Gastrocnemius medialis (tissue), 4 donors: ENCODE data around the gene NPHS1. TPM values are rescaled to one million over a fixed set of nuclear protein-coding genes. Genes with fewer than 3 reads are reported as not detected.

Experiments used
- ATAC-seq, 2 donors: fragments of 150-250 bp; one replicate each; pipeline ENCODE4 v1.9.1; 2016
- DNase-seq, 2 donors: peaks; one replicate each; pipeline ENCODE4 v3.0.0-alpha.2; 2019
- H3K27ac ChIP-seq, 4 donors: fragments of 200-600 bp; sonication (generic); 1 replicate in 1 of 4; 2 replicates in 3 of 4; pipeline ENCODE4 v1.5.1; 2016 to 2018; ENCODE audit warnings: mild to moderate bottlenecking in 2 of 4, moderate library complexity in 1 of 4
- H3K27me3 ChIP-seq, 3 donors: fragments of 200-600 bp; sonication (generic) in 2 of 3; 1 replicate in 1 of 3; 2 replicates in 2 of 3; pipeline versions ENCODE4 v1.5.1 to v1.6.0; 2016 to 2019; ENCODE audit warnings: mild to moderate bottlenecking in 1 of 3, moderate library complexity in 1 of 3
- H3K36me3 ChIP-seq, 2 donors: fragments of 200-600 bp; sonication (generic) in 1 of 2; one replicate each; pipeline ENCODE4 v1.5.1; 2017 to 2018
- H3K4me1 ChIP-seq, 2 donors: fragments of 200-600 bp; sonication (generic) in 1 of 2; one replicate each; pipeline ENCODE4 v1.5.1; 2016 to 2017; ENCODE audit warnings: mild to moderate bottlenecking in 2 of 2
- H3K4me3 ChIP-seq, 4 donors: fragments of 200-600 bp; sonication (generic) in 3 of 4; 1 replicate in 1 of 4; 2 replicates in 3 of 4; pipeline ENCODE4 v1.5.1; 2016 to 2019; ENCODE audit warnings: mild to moderate bottlenecking in 2 of 4
- H3K9me3 ChIP-seq, 3 donors: fragments of 200-600 bp; sonication (generic) in 2 of 3; 1 replicate in 1 of 3; 2 replicates in 2 of 3; pipeline ENCODE4 v1.5.1; 2016 to 2019
- CTCF ChIP-seq, 5 experiments: fragments of 450-650 bp in 3 of 5; fragments of 200-600 bp in 2 of 5; sonication (generic) in 2 of 5; IDR thresholded peaks in 4 of 5; conservative IDR thresholded peaks in 1 of 5; 1 replicate in 4 of 5; 2 replicates in 1 of 5; pipeline ENCODE4 v1.5.1; 2016 to 2019; ENCODE audit warnings: antibody characterized with exemption in 5 of 5, mild to moderate bottlenecking in 3 of 5, moderate library complexity in 3 of 5
- POLR2A ChIP-seq, 2 donors: fragments of 450-650 bp; IDR thresholded peaks; one replicate each; pipeline ENCODE4 v1.6.1; 2017; ENCODE audit warnings: antibody characterized with exemption in 2 of 2, mild to moderate bottlenecking in 2 of 2, moderate library complexity in 2 of 2
- in situ Hi-C, 4 donors: fragments of 200-750 bp; cut with MboI; loops; one replicate each; pipeline versions ENCODE4 v1.15.0 to v1.8.0; 2017; ENCODE audit warnings: low sequenced_read_pairs in 4 of 4
- intact Hi-C: fragments of 100-400 bp; cut with DNase I; formaldehyde crosslinking; loops from one replicate; pipeline ENCODE4 v1.15.1; 2023; ENCODE audit warnings: low total_unique reads
- total RNA-seq, 4 donors: library from RNA; depleted of rRNA; stranded (reverse); fragments of >200 nt; gene quantifications; one replicate each; pipeline versions ENCODE4 v1.1.0 to v1.2.3, GENCODE V29; 2016

Gene NPHS1
- total RNA-seq, 4 donors from 2014 or later, result not detected

DNA sequence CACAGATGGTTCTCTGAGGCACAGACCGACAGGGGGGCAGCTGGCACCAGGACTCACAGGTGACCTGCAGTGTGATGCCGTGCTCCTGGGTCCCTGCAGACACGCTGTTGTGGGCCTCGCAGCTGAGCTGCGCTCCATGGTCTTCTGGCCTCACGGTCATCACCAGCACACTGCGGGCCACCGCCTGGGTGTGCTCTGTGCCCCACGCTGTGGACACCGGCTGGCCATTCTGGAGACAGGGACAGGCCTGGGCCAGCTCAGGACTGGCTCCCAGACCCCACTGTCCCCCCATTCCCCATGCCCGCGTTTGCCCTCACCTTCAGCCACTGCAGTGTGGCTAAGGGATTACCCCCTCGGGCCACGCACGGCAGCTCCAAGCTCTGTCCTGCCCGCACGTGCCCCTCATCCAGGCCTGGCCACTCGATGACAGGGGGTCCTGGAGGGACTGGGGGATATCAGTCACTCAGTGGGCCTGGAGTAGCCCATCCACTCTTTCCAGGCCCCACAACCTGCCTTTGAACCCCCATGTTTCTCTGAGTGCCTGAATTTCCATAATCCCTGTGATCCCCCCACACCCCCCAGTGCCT lies 3.3 kb downstream of the NPHS1 start:
- H3K27me3 ChIP-seq, result peaks cover 54 to 67% (median 64%) of the 10 kb centered on the region in 3 donors
- ATAC-seq (no peak), DNase-seq (no peak)
- H3K9me3 ChIP-seq, result no peaks in the 10 kb centered on the region
- no peaks in the 10 kb centered on the region for H3K36me3 ChIP-seq
- peaks cover 0 to 3% of the 10 kb centered on the region in 2 donors for H3K4me1 ChIP-seq
- H3K4me3 ChIP-seq, result no peak overlapping the region
- intact Hi-C loops, result no loop called here
- in situ Hi-C loops, result no loop called here
- no peak overlapping the region for H3K27ac ChIP-seq
- TF ChIP-seq CTCF (IDR thresholded peaks at IDR 0.05 in 4 of 5, conservative IDR thresholded peaks at IDR 0.05 in 1 of 5), result no peak
- TF ChIP-seq POLR2A (IDR thresholded peaks at IDR 0.05), result no peak

DNA sequence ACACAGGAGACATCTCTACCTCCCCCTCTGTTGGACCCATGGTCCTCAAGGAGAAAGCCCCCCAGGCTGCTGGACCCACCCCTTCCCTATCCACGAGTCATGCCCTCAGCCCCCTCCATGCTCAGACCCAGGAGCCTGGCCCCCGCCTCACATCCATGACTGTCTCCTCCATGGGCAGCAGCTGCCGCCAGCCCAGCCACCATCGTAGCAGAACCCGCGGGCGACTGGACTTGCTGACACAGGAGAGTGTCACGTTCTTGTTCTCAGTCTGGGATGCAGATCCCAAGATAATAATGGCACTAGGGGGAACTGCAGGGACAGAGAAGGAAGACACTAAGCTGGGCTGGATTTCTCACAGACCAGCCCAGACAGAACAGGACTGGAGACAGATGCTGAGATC lies 3.8 kb downstream of the NPHS1 start:
- no peak for TF ChIP-seq CTCF (IDR thresholded peaks at IDR 0.05 in 4 of 5, conservative IDR thresholded peaks at IDR 0.05 in 1 of 5)
- no peak for TF ChIP-seq POLR2A (IDR thresholded peaks at IDR 0.05)
- no peak for DNase-seq
- in situ Hi-C loops (no loop called here), intact Hi-C loops (no loop called here)
- H3K9me3 ChIP-seq, result no peaks in the 10 kb centered on the region
- peaks cover 59 to 71% (median 66%) of the 10 kb centered on the region in 3 donors for H3K27me3 ChIP-seq
- H3K4me3 ChIP-seq, result no peak overlapping the region
- H3K4me1 ChIP-seq, result peaks cover 0 to 3% of the 10 kb centered on the region in 2 donors
- H3K36me3 ChIP-seq, result no peaks in the 10 kb centered on the region
- H3K27ac ChIP-seq, result no peak overlapping the region
- ATAC-seq, result no peak

- Histone ChIP-seq H3K27me3 (peaks cover 65 to 75% (median 68%) of the 10 kb centered on the region in 3 donors), H3K4me3 (no peak overlapping the region), H3K9me3 (no peaks in the 10 kb centered on the region), H3K36me3 (no peaks in the 10 kb centered on the region), H3K27ac (no peak overlapping the region), H3K4me1 (peaks cover 0 to 3% of the 10 kb centered on the region in 2 donors)
- in situ Hi-C loops, result no loop called here
- ATAC-seq, result no peak
- DNase-seq, result no peak
- TF ChIP-seq POLR2A (IDR thresholded peaks at IDR 0.05) (no peak), CTCF (IDR thresholded peaks at IDR 0.05 in 4 of 5, conservative IDR thresholded peaks at IDR 0.05 in 1 of 5) (no peak)
- intact Hi-C loops, result no loop called here
Observed at GRCh38 chr19:35847911-35848310, 4.4 kb downstream of the NPHS1 start.

DNA sequence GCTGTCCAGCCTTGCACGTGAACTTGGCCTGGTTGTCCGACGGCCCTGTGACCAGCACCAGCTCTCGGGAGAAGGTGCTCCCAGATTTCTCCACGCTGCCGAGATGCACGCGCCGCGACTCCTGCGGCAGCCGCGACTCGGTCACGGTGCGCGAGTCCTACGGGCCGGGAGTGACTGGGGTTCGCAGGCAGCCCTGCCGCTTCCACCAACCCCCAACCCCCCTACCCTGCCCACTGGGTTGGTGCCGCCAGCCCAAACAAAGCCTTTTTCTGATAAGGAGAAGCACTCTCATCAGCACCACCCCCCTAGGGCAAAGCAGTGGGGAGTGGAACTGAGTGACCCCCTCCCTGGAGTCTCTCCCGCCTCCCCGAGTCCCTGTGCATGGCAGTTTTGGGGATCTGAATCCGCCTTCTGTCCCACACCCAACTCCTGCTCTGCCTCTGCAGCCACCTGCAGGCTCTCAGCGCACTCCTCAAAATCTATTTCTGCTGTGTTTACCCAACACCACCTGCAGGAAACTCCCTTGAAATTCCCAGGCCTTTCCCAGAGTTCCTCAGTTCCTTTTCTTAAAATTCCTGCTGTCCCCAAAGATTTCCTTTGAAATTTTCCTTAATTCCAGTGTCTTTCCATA lies 6.2 kb downstream of the NPHS1 start:
- Histone ChIP-seq H3K4me3 (peak overlapping the region in 1 of 4 donors; percentile 31), H3K27ac (no peak overlapping the region), H3K4me1 (peaks cover 0 to 3% of the 10 kb centered on the region in 2 donors), H3K9me3 (no peaks in the 10 kb centered on the region), H3K36me3 (no peaks in the 10 kb centered on the region), H3K27me3 (peaks cover 66 to 72% (median 67%) of the 10 kb centered on the region in 3 donors)
- intact Hi-C loops (no loop called here), in situ Hi-C loops (no loop called here)
- ATAC-seq, result no peak
- TF ChIP-seq CTCF (IDR thresholded peaks at IDR 0.05 in 4 of 5, conservative IDR thresholded peaks at IDR 0.05 in 1 of 5) (no peak), POLR2A (IDR thresholded peaks at IDR 0.05) (no peak)
- DNase-seq, result no peak
